Epidermal melanocyte (primary cell): ENCODE measurements around the gene ZNF793.

Experiments
- DNase-seq: peaks from one replicate; pipeline ENCODE4 v3.0.0; 2011; ENCODE audit warnings: low spot score; ENCODE audit not compliant: insufficient read length

Gene ZNF793

DNA sequence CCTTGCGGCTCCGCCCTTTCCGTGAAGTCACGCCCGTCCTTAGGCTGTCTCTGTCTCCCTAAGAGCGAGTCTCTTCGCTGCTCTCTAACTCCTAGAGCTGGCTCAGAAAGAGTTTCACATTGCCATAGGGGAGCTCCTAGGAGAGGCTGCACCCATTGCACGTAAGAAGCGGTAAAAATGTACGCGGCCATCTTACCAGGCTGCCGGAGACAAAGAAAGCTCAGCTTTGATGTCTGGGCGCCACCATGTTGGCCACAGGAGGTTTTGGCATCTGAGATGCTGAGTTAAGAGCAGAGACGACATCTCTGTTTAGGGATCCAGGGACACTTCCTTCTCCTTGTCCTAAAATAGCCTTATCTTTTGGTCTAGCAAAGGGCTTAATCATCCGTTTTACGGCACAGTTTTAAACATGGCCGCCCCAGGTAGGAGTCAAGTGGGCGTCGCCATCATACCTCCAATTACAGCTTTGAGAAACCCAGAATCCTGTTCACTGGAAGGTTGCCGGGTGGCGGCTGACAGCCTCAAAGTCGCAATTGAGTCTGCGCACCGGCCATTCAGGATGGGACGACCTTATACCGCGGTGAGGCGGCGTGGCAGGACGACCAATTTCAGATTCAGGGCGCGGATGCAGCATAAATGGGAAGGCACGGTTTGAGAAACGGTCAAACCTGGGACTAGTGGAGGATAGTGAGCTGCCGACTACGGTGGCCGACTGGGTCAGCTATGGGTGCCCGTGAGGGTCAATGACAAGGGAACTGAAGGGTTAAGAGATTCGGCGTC lies at the start of gene ZNF793:
Gene ZNF793 (plus strand): TSS at position 553 of the 780 bp plus-strand sequence. CDS start 16,501 bp downstream, outside the sequence.
- no peak for DNase-seq

DNA sequence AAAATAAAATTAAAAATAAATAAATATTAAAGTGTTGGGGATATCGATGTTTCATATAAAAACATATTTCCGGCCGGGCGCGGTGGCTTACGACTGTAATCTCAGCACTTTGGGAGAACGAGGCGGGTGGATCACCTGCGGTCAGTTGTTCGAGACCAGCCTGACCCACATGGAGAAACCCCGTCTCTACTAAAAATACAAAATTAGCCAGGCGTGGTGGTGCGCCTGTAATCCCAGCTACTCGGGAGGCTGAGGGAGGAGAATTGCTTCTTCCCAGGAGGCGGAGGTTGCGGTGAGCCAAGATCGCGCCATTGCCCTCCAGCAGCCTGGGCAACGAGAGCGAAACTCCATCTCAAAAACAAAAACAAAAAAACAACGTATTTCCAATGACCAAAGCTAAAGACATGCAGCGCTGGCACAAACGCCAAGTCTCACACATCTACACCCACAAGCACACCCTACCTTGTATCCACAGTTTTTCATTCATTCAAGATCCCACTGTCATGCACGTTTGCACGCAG lies 40.4 kb upstream of the ZNF793 start:
- DNase-seq, result no peak

DNA sequence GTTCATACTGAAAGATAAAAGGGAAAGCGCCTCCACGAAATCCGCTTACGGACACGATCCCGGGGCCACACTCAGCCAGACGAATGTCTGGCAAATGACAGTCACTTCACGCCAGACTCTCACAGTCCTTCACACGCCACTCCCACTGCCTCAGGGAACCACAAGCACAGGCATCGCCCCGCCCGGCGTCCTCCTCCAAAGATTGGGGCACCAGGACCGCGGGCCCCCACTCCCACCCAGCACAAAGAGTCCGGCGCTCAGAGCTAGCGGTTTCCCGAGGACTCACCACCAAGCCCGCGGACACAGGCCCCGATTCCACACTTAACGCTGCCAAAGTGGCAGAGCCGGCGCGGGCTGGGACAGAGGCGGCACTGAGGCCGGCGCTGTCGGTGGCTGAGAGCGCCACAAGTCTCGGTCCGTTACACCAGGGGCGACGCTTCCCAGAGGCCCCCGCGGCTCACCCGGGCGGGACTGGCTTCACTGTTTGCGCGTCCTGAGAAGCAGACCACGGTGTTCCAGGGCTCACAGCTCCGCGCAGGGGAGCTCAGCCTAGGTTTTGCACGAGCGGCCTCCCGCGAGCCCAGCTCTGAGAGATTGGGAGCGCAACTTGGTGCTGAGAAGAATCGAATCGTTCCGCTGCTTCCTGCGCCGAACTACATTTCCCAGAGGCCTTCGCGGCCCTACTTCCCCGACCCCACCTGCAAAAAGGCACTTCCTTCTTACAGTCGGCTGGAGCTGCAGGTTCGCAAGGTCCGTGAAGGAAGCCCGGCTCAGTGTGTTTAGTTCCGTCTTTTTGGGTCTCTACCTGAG lies 39.7 kb upstream of the ZNF793 start, which contains the start of gene ZNF569:
Gene ZNF569 (minus strand): TSS at position 647 of the 810 bp plus-strand sequence. CDS start 22,523 bp downstream, outside the sequence.
- DNase-seq, result peak; percentile 48

DNA sequence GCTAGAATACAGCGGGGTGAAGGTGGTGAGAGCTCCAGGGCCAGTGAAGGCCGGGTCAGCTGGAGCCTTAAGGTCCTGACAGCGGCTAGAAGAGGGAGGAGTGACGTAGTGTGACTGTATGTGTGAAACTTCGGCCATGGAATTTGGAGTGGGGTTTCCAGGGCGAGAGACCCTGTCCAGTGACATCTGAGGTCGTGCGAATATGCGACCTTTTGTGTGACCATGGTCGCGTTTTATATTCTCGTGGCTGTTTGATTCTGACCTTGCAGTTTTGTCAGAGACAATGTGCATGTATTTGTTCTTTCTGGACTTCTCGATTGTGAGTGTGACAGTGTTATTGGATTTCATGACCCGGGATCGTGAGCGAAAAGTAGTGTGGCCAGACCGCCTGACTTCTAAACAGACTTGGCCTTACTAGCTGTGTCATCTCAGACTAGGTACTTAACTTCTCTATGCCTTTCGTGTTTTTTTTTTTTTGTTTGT lies 39.1 kb upstream of the ZNF793 start:
- no peak for DNase-seq

DNA sequence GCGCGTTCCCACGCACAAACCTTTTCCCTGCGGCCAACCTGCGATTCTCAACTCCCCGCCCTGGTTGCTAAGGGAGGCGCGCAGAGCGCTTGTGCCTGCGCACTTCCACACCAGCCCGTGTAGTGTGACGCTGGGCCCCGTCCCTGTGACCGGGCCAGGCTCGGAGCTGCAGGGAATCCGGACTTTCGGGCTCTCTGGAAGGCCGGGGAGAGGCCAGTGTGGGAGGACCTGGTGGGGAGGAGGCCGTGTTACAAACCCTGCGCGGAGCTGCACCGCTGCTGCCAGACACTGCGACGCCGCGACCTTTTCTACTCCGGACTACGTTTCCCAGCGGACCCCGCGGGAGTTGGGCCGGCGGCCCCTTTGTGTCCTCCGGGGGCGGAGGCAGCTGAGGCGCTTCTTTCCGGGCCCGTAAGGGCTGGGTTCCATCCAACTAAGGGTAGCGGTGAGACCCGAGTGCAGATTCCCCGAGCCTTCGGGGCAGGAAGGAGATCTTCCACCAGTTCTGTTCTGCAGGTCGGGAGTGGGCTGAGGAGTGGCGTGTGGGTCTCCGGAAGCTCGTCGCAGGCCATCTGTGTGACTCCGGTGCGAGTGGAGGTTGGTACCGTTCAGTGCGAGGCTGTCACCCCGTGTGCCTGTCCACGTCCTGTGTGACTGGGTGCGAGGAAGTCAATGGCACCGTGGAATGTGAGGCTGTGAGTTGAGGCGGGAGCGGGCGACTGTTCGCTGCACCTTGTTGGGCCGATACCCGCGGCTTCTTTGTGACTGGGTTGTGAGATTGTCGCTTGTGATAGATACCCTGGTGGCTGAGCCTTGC lies 37.6 kb upstream of the ZNF793 start, which contains the start of gene ZNF570:
Gene ZNF570 (plus strand): TSS at position 396 of the 817 bp plus-strand sequence. CDS start 999 bp downstream, outside the sequence.
- peak; percentile 27 for DNase-seq

DNA sequence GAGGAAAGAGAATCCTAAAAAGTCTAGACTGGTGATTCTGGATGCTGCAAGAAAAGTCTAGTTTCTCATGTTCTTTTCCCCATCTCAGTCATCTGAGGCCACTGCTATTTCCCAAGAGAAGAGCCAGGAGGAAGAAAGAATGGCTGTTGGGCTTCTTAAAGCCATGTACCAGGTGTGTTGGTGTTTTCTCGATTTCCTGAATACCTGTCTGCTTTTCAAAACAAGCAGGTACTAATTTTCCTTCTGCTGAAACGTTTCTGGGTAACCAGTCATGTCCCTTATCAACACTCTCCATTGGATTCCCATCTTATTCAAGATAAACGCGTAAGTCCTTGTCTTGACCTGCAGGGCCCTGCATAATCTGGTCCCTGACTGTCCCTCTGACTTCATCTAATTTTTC lies 36.5 kb upstream of the ZNF793 start:
- no peak for DNase-seq

DNA sequence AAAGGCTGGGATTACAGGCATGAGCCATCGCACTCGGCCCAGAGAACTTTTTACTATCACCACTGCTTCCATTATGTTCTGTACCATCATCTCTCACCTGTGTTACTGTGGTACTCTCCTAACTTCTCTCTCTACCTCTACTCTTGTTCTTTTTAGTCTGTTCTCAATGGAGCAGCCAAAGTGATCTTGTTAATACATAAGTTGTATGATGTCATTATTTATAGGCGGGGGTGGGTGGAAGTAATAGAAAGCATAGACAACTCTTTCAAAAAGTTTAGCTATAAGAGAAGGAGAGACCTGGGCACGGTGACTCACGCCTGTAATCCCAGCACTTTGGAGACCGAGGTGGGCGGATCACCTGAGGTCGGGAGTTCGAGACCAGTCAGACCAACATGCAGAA lies 34.6 kb upstream of the ZNF793 start:
- DNase-seq, result no peak

DNA sequence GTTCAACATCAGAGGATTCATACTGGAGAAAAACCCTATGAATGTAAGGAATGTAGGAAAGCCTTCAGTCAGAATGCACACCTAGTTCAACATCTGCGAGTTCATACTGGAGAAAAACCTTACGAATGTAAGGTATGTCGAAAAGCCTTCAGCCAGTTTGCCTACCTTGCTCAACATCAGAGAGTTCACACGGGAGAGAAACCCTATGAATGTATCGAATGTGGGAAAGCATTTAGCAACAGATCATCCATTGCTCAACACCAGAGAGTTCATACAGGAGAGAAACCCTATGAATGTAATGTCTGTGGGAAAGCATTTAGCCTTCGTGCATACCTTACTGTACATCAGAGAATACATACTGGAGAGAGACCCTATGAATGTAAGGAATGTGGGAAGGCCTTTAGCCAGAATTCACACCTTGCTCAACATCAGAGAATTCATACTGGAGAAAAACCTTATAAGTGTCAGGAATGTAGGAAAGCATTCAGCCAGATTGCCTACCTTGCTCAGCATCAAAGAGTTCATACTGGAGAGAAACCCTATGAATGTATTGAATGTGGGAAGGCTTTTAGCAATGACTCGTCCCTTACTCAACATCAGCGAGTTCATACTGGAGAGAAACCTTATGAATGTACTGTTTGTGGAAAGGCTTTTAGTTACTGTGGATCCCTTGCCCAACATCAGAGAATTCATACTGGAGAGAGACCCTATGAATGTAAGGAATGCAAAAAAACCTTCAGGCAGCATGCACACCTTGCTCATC lies 22.2 kb upstream of the ZNF793 start:
- no peak for DNase-seq

DNA sequence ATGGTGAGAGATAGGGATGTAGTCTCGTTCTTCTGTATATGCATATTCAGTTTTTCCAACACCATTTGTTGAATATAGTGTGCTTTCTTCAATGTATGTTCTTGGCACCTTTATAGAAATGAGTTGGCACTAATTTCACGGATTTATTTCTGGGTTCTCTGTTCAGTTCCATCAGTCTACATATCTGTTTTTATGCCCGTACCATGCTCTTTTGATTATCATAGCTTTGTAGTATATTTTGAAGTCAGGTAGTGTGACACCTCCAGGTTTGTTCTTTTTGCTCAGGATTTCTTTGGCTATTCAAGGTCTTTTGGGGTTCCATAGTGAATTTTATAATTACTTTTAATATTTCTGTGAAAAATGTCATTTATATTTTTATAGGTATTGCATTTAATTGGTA lies 14.5 kb upstream of the ZNF793 start:
- no peak for DNase-seq

DNA sequence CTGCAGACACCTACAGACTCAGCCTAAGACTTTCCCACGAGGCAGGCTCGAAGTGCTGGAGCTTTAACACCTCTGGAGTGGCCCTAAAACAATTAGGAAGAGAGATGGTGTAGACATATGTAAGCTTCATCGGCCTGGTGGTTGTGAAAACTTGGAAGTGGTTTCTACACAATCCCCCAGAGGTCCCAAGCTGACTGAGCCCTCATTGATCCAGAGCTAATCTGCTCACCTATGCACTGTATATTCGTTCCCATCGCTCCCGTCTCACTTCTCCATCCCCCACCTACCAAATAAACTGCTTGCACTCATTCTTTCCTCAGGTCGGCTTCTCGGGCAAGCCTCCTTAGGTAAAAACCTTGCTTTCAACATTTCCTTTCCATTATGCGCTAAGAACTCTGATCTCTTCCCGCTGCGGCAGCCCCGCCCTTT lies 767 bp upstream of the ZNF793 start:
- no peak for DNase-seq

DNA sequence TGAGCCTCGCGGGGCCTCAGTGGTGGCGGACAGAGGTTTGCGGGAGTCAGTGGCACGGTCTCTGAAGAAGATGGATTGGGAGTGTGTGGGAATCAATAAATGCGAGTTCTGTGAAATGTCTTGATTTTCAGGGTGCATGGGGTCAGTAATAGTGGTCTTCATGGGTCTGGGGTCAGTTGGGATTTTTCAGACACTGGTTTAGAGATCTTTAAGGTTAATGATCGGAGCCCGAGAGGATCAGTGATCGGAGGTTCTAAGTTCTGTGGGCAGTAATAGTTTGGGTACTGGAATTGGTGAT lies 377 bp downstream of the ZNF793 start:
- no peak for DNase-seq

DNA sequence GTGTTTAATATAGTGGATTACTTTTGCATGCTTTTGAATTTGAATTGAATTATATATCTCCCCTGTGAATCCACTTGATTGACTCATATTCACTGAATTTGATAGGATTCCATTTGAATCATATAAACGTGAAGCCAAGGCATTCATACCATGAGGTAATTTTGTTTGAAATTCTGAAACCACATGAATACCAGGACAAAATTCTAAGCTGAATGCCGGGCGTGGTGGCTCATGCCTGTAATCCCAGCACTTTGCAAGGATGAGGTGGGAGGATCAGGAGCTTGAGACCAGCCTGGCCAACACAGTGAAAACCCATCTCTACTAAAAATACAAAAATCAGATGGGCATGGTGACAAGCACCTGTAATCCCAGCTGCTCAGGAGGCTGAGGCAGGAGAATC lies 4.4 kb downstream of the ZNF793 start:
- no peak for DNase-seq

DNA sequence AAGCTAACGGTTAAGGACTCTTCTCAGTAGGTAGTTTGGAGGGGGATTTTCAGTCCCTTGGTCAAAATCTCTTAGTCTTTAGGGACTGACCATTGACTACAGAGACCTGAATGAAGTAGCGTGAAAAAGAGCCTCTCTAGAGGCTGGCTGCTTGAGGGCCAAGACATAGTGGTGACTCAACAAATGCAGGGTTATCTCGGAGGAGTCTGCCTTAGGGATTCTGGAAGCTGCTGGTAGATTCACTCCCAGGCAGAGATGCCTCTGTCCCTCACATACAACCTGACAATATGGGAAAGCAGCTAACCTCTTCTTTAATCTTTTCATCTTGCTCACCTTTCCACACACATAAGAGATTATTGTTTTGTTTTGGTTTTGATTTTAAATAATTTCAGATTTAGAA lies 5.1 kb downstream of the ZNF793 start:
- no peak for DNase-seq

DNA sequence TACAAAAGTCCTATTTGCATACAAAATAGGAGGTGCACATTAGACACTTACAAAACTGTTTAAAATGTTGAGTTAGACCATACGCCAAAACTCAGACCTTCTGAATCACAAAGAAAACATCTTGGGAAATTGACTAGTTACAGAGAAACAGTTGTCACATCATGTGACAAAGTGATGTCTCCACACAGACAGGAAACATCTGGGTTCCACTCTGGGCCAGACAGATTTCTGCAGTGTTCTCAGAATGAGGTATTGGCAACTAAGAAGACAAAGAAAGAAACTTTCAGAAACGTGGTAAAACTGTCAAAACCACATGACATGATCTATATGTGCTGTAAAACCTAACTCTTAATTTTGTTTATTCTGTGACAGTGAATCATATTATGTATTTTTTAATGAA lies 6.7 kb downstream of the ZNF793 start:
- no peak for DNase-seq

DNA sequence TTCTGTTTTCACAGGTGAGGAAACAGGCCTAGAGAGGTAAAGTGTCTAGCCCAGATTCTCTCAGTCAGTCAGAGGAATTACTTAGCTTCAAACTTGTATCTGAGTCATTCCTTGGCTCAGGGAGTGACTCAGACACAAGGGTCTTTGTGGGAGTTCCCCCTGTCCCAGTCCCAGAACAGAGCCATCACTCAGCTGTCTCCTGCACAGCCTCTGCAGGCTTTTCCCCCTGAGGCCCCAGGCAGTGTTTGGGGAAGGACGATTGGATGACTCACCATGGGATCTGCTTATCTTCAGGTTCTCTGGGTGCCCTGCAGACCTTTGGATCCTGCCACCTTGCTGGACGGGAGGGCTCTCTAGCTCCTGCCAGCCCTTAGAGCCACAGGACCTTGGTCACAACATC lies 13.2 kb downstream of the ZNF793 start:
- no peak for DNase-seq

DNA sequence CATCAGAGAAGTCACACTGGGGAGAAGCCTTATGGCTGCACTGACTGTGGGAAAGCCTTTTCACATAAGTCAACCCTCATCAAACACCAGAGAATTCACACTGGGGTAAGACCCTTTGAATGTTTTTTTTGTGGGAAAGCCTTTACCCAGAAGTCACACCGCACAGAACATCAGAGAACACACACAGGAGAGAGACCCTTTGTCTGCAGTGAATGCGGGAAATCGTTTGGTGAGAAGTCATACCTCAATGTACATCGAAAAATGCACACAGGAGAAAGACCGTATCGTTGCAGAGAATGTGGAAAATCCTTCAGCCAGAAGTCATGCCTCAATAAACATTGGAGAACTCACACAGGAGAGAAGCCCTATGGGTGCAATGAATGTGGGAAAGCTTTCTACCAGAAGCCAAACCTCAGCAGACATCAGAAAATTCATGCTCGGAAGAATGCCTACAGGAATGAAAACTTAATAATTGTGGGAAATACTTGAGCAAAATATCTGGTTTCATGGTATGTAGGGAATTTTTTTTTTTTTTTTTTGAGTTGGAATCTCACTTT lies 30.7 kb downstream of the ZNF793 start:
- DNase-seq, result no peak

DNA sequence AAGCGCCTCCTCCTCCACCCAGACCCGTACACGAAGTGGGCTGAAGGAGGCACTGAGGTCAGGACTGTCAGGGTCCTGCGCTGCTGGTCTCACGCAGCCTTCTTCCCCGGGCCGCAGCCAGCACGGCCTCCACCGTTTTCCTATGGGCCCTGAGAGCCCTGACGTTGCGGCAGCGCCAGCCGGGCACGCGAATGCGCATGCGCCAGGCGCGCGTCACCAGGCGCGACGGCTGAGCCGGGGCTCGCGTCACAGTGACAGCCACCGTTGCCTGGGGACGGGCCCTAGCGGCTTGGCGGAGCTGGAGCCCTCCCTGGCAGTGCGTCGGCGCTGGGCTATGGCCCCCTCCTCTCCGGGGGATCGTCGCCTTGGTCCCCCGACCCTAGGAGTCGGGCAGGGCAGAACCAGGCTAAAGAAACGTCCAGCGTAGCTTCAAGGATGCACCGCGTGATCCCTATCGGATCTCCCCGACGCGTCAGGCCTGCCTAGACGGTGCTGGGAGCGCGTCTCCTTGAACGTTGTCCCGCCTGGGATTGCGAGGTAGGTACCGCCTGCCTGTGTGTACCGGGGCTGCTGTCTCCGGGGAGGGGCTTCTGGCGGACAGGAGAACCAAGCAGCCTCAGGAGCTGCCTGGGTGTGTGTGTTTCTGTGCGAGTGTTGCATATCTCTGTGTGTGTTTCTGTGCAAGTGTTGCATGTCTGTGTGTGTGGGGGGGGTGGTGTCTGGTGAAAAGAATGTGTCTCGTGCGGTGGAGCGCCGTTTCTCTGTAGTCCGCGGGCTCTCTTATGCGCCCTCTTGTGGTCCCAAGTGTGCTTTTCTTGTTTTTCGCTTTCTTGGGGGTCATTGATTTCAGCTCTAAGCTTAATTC lies 44.6 kb downstream of the ZNF793 start:
- DNase-seq, result no peak

DNA sequence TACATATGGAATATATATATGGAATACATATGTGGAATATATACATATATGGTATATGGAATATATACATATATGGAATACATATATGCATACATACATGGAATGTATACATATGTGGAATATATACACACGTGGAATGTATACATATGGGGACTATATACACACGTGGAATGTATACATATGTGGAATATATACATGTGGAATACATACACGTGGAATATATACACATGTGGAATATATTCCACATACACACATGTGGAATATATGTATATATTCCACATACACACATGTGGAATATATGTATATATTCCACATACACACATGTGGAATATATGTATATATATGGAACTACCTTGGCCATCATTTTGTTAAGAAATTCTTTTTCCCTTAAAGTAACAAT lies 56.8 kb downstream of the ZNF793 start:
- no peak for DNase-seq

DNA sequence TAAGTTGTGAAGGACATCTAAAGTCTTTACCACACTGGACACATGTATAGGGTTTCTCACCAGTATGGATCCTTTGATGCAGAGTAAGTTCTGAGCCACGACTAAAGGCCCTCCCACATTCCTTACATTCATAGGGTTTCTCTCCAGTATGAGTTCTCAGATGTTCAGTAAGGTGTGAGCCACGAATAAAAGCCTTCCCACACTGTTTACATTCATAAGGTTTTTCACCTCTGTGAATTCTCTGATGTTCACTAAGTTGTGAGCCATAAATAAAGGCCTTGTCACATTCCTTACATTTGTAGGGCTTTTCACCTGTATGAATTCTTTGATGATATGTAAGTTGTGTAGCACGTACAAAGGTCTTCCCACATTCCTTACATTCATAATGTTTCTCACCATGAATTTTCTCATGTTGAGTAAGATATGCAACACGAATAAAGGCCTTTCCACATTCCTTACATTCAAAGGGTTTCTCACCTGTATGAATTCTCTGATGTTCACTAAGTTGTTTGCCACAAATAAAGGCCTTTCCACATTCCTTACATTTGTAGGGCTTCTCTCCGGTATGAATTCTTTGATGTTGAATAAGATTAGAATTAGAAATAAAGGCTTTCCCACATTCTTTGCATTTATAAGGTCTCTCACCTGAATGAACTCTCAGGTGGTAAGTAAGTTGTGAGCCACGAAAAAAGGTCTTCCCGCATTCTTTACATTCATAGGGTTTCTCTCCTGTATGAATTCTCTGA lies 58.1 kb downstream of the ZNF793 start:
- DNase-seq, result no peak
